HG03575 (cell line): ENCODE measurements around the gene CRAT.
"Not testable (repeated sequence)": the region's sequence is repeated elsewhere in the genome, so short reads cannot be mapped to it uniquely, and the experiment has no call there.

Source experiments
- ATAC-seq: cut with Tn5 transposase; IDR thresholded peaks from one replicate; pipeline ENCODE4 v1.9.1; 2021; ENCODE audit not compliant: unreplicated experiment, insufficient number of reproducible peaks, low FRiP score; ENCODE audit errors: extremely low read depth

Gene CRAT

GRCh38 chr9:129113645-129114304 is 3.2 kb upstream of the CRAT start:
- no peak for ATAC-seq

- not testable (repeated sequence) for ATAC-seq
Observed at GRCh38 chr9:129112526-129112925, 1.9 kb upstream of the CRAT start.

GRCh38 chr9:129111528-129112151 is 1.0 kb upstream of the CRAT start:
- ATAC-seq = no peak

- ATAC-seq = no peak
Observed at GRCh38 chr9:129109952-129110739, 447 bp downstream of the CRAT start.

- ATAC-seq = no peak
Observed at GRCh38 chr9:129109537-129109903, 1.1 kb downstream of the CRAT start.

GRCh38 chr9:129108805-129109536 is 1.6 kb downstream of the CRAT start:
- no peak for ATAC-seq

GRCh38 chr9:129108083-129108804 is 2.3 kb downstream of the CRAT start:
- no peak for ATAC-seq

- no peak for ATAC-seq
Observed at GRCh38 chr9:129107651-129108050, 2.9 kb downstream of the CRAT start.

GRCh38 chr9:129105857-129106694 is 4.5 kb downstream of the CRAT start:
- no peak for ATAC-seq

- ATAC-seq = no peak
Observed at GRCh38 chr9:129104051-129104450, 6.5 kb downstream of the CRAT start.

GRCh38 chr9:129103595-129103965 is 7.0 kb downstream of the CRAT start:
- no peak for ATAC-seq

GRCh38 chr9:129102791-129103594 is 7.6 kb downstream of the CRAT start:
- no peak for ATAC-seq

- no peak for ATAC-seq
Observed at GRCh38 chr9:129102095-129102525, 8.5 kb downstream of the CRAT start.

GRCh38 chr9:129101279-129101678 is 9.3 kb downstream of the CRAT start:
- no peak for ATAC-seq

GRCh38 chr9:129100383-129101169 is 10.0 kb downstream of the CRAT start:
- no peak for ATAC-seq

GRCh38 chr9:129098328-129098727 is 12.3 kb downstream of the CRAT start:
- ATAC-seq = no peak
